NK-92 treated with Interleukin-12 subunit alpha and Interleukin-12 subunit beta, amount 100 ng/mL, for 24 hours (cell line): ENCODE results near the gene SIK2.

Source experiments
- DNase-seq: peaks from one replicate; lab custom pipeline; 2025; lab: John Stamatoyannopoulos, UW

The SIK2 gene

DNA sequence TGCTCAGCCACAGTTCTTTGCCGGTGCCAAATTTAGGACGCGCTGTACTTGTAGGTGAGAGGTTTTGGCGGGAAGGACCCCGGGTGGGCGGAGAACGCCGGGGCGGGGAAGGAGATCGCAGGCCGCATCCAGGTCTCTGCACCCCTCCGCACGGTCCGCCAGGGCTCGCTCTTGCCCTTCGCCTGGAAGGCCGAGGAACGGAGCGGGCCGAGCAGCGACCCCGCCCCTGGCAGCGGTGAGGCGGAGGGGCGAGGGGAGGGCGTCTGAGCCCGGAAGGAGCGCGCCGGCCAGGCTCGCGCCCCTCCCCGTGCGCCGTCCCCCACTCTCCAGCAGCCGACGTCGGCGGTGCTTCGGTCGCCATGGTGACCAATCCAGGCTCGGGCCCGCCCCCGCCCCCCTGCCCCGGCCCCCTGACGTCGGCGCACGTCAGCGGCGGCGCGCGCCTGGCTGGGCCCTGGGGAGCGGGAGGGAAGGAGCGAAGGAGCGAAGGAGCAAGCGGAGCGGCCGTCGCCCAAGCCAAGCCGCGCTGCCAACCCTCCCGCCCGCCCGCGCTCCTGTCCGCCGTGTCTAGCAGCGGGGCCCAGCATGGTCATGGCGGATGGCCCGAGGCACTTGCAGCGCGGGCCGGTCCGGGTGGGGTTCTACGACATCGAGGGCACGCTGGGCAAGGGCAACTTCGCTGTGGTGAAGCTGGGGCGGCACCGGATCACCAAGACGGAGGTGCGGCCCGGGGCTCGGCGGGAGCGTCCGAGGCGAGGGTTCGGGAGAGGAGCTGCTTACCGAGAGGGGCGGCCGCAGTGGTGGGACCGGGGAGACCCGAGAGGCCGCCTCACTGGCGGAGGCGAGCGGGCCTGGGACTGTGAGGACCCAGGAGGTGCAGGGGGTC, at the start of gene SIK2:
TSS of gene SIK2 (plus strand) at position 471 of the 886 bp plus-strand sequence. CDS start at position 586, 115 bp downstream.
- DNase-seq, result peak; percentile 93

DNA sequence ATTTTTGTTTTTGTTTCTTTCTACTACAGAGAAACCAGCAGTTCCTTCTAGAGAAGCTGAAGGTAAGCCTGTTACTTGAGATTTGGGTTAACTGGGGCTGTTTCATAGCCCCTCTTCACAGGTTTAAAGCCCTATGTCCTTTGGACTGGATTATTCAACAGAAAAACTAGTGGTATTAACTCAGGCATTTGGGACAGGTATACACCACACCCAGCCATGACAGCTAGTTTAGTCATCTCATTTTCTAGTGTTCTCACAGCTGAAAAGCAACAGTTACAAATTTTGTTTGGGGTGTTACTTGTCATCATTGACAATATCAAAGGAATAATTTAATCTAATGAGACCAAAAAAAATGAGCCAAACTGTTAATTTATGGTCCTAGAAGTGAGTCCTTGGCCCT, 47.7 kb upstream of the SIK2 start:
- no peak for DNase-seq

DNA sequence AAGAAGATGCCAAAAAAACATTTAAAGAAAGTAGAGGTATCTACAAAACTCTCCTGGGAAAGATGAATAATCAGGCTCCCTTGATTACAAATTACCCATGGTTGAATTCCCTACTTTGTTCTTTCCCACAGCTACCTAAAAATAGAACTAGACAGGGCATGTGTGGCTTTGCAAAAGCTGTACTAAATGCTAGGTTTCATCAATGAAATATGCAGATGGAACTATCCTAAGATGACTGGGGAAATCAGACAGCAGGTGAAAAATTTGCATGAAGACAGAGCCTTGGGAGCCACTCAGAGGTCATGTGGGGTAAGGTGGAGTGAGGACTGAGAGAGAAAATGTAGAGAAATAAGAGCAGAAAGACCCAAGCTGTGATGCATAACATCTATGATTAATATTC, 47.0 kb upstream of the SIK2 start:
- no peak for DNase-seq

DNA sequence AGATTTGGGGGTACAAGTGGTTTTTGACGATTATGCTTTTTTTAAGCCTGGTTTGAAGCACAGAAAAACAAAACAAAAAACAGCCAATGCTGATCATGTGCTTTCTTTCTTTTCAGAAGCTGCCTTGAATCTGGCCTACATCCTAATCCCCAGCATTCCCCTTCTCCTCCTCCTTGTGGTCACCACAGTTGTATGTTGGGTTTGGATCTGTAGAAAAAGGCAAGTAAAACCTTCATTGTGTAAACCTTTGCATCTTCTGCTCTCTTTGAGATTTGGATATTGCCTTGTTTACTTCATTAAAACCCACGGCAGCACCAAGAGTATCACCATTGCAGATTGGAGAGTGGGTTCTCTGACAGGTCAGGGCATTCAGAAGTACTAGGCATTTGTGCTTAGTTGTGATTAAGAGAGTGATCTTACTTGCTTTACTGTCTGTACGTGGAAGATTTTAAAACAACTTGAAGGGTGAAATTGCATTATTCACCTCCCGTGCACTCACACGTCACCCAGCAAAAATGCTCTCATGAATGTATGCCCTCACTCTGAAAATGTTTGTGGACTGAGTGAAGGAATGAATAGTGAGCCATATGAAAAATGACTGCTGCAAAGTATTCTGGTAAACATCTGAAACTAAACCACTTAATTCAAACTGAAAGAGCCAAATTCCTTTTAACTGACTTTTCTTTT, 44.7 kb upstream of the SIK2 start:
- no peak for DNase-seq

DNA sequence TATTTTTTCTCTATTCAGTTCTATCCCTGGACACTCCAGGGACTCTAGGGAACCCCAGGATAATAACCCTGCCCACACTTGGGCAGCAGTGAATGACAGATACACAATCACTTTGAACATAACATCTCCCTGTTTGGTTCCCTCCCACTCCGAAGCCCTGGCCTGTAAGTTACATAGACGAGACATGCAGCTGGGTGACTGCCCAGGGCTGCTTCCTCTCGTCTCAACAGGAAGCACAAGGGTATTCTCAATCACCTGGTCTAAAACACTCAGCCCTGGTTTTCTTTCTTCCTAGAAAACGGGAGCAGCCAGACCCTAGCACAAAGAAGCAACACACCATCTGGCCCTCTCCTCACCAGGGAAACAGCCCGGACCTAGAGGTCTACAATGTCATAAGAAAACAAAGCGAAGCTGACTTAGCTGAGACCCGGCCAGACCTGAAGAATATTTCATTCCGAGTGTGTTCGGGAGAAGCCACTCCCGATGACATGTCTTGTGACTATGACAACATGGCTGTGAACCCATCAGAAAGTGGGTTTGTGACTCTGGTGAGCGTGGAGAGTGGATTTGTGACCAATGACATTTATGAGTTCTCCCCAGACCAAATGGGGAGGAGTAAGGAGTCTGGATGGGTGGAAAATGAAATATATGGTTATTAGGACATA, 42.3 kb upstream of the SIK2 start:
- no peak for DNase-seq

DNA sequence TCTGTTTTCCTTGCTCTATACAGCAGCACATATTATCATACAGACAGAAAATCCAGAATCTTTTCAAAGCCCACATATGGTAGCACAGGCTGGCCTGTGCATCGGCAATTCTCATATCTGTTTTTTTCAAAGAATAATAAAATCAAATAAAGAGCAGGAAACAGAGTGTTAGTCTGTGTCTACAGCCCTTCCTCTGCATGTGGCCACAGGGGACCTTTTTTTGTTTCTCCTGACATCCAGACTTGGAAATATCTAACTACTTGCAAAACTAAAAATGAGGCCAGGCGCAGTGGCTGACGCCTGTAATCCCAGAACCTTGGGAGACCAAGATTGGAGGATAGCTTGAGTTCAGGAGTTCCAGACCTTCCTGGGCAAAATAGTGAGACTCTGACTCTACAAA, 41.4 kb upstream of the SIK2 start:
- no peak for DNase-seq

DNA sequence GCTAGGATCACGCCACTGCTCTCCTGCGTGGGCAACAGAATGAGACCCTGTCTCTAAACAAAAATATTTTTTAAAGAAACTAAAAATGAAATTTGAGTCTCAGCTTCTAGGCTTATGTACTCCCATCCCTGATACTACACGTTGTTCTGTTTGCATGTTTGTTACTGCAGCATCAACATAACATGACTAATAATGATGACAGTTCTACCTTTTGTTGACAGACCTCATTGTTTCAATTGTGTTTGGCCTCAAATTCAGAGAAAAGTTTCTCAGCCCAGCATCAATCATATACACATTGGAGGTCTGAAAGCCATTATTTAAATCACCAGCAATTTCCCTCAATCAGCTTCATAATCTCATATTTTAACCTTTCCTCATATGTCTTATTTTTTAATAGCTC, 40.9 kb upstream of the SIK2 start:
- DNase-seq, result no peak

DNA sequence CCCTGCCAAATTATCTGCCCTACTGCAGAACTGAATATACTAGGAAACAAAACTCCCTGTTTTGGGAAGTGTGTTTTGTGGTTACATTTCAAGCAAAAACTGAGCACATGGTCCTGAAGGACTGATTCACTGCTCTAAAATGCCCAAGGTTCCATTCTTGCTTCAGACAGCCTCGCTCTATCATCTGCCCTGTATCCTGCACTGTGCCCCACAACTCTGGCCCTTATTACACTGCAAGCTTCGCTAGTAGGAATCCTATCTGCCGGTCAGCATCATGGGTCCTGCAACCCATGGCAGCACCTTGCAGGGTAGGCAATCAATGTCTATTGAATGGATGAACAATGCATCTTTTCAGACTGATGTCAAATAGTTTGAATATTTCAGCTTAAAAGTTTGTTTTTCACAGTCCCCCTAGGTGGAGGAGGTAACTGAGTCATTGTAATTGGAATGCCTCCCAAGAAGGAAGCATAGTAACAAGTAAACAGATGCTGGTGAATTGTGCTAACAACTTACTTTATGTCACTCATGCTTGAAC, 40.4 kb upstream of the SIK2 start:
- DNase-seq, result no peak

DNA sequence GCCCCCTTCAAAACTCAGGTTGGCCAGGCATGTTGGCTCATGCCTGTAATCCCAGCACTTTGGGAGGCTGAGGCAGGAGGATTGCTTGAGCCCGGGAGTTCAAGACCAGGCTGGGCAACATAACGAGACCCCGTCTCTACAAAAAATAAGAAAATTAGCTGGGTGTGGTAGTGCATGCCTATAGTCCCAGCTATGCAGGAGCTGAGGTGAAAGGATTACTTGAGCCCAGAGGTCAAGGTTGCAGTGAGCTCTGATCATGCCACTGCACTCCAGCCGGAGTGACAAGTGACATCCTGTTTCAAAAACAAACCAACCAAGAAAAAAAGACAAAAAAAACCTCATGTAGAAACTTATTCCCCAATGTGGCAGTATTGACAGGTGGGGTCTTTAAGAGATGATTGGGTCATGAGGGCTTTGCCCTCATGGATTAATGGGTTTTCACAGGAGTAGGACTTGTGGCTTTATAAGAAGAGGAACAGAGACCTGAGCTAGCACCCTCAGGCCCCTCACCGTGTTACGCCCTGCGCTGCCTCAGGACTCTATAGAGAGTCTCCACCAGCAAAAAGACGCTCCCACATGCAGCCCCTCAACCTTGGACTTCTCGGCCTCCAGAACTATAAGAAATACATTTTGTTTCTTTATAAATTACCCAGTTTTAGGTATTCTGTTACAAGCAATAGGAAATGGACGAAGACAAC, 39.4 kb upstream of the SIK2 start:
- no peak for DNase-seq

DNA sequence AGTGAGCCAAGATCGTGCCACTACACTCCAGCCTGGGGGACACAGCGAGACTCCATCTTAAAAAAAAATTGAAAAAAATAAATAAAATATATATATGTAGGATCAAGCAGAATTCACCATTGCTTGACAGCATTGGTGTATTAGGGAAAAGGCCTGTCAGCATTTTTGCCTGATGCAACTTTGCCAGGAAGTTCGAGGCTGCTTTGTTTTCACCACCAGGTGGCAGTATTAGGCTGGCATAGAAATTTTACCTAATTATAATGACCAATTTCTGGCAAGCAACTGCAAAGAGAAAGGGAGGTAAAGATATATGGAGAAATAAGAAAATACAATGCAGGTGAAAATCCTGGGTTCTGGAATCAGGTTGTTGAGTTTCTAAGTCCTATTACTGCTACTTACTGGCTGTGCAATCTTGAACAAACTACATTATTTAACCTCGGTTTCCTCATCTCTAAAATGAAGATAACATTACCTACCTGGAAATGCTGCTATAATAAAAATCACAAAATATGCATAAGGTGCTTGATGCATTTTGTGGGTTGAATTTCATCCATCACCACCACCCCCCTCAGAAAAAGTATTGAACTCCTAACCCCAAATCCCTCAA, 37.0 kb upstream of the SIK2 start:
- DNase-seq, result peak; percentile 9

DNA sequence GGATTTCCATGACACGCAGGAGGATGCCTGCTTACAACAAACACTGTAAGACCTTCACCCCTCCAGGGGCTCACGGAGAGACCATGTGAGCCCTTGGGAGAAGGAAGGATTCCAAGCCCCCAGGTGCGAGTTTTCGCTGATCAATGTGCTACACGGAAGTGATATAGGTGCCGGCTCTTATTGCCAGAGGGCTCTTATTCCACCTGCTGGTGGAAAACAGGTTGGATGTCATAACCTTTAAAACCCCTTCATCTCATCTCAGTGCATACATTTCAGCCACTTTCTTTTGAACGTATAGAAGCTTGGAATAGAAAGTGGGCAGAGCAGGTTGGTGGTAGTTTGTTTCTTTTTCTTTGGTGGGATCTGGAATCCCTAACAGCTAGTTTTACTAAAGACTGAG, 35.9 kb upstream of the SIK2 start:
- no peak for DNase-seq

DNA sequence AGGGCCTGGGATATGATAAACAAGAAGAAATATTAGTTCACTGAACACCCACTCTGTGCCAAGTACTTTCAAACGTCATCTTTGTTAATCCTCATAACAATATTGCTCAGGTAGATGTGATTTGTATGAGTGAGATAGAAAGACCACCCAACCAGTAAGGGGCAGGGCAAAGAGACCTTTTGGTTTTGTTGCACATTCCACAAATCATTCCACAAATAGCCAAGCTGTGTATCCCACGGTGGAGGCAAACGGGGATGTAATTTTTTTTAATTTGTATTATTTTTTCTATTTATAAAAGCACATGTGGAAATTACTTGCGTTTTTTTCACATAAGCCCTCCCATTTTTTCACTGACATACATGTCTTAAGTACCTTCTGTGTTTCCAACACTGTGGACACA, 32.8 kb upstream of the SIK2 start:
- DNase-seq, result no peak

DNA sequence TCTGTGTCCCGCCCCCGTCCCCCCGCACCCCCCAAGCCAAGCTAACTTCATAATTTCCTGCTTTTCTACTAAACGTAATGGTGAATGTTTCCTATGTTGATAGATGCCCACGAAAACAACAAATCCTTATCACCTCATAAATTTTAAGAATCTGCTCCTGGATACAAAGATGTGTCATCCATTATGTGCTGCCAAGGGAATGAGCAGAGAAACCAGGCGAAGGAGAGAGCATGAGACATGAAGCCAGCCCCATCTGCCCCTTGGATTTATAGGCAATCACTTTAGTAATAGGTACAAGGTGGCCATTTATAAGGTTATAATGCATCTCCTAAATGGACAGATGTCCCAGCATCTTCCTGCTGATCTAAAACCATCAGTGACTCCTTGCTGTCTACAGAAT, 31.5 kb upstream of the SIK2 start:
- DNase-seq, result no peak

DNA sequence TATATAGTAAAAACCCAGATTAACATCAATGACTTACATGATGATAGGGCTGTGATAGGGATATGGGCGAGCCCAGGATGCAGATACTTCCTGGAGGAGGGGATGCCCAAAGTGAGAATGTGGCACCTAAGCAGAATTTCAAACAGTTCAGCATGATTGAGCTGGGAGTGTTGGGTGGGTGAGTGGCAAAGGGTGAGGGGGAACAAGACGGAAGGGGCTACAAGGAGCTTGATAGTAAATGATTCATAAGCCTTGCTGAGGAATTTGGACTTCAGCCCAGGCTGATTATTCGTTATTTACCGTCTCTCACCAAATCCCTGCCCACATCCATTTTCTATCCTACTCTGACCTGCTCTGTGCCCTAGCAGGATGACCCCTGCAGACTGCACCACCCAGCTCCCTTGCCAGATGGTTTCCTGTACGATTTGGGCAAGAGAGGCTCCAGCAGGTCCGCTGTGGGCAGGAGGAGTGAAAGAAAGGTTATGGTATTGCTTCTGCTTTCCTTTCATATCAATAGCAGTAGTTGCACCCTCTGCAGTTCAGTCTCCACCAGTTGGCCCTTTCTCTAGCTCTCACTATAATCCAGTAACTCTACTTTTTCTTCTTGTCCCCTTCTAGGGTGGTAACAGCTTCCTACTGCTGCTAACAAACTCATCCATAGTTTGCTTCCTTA, 30.3 kb upstream of the SIK2 start:
- DNase-seq, result no peak

DNA sequence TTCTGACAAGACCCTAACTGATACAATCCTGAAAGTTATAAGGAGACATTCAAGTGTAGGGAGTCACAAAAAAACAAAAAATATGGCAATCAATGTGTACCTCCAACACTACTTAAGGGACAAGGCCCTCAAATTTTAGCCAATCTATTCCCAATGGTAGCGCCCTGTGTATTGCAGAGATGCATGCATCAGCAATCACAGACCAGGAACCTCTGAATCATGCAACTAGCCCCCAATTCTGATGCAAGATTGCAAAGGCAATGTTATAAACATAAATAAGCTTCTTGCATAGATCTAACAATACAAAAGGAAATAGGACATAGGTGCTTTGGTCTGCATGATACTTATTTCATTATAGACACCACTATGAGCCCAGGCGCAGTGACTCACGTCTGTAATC, 29.7 kb upstream of the SIK2 start:
- DNase-seq, result no peak

DNA sequence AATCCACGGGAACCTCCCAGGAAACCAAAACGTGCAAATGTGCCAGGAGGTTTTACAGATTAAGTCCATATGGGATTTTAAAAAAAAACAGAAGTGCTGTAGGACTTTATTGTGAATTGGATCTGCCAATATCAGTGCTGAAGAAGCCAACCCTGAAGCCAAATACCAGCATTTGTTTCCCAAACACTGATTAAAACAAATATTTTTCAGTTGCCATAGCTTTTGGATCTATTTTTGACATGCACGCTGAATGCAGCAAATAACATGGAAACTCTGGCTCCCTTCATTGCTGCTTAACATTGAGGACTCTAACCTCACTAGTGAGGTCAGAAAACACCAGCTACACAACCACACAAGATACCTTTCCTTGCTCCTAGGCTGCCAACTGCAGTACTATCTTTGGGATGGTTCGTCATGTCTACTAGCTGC, 28.4 kb upstream of the SIK2 start:
- DNase-seq, result no peak

DNA sequence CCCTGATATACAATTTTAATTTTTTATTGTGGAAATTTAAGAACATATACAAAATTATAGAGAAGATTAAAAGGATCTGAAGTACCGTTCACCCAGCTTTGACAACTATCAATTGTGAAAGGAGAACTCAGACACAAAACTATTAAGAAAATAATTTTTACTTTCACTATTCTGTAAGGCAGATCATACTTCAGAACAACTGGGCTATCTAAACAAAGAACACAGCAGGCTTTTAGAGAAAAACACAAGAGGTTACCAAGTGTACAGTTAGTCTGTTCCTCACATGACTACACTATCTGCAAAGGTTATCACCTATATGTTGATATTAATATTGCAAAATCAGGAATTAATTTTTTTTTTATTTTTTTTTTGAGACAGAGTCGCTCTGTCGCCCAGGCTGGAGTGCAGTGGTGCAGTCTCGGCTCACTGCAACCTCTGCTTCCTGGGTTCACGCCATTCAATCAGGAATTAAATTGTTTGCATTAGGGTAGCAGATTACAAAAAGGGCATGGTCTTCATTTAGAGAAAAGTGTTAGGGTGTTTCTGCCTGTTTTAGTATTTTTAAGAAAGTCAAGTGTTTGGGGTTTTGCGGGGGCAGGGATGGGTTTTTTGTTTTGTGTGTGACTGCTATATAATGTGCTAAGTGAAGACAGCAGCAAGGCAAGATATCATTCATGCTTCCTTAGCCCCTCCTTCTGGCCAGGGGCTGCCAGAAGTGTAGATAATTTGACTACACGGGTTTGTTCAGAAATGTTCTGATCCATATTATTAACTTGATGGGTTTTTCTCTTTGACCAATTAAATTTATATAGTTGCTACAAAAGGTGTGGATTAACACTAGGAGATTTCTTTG, 27.6 kb upstream of the SIK2 start:
- no peak for DNase-seq

DNA sequence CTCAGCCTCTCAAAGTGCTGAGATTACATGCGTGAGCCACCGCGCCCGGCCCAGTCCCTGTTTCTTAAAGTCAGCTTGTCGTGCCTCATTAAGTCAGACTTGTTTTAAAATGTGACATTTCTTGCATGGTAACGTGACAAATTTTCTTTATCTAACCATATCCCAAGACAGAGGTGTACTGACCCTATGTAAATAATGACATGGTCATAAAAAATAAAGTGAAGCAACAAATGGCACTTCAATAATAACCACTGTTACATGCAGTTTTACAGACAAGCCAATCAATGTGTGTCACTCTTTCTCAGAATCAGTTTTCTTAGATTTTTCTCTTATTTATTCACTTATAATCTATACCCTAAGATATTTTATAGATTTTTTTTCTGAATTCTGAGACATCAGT, 26.5 kb upstream of the SIK2 start:
- no peak for DNase-seq

DNA sequence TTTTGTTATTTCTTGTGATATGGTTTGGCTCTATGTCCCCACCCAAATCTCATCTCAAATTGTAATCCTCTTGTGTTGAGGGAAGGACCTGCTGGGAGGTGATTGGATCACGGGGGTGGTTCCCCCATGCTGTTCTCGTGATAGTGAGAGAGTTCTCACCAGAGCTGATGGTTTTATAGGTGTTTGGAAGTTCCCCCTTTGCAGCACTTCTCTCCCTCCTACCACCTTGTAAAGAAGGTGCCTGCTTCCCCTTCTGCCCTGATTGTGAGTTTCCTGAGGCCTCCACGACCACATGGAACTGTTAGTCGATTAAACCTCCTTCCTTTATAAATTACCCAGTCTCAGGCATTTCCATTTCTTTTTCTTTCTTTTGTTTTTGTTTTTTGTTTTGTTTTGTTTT, 24.4 kb upstream of the SIK2 start:
- no peak for DNase-seq

DNA sequence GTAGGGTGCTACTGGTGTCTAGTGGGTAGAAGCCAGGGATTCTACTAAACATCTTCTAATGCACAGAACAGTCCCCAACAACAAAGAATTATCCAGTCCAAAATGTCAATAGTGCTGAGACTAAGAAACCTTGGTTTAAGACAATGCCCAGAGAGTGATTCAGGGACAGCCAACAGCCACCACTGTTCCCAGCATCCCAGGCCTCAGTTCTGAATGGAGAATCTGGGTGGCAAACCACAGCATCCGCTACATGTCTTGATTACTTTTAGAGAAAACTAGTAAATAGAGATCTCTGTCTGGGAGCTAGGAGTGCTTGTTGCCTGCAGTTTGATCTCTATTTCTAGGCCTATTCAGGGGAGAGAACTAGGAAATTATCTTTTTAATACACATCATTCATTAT, 20.9 kb upstream of the SIK2 start:
- DNase-seq, result no peak
